ENCODE measurements around the gene RGS7. TPM values are rescaled to one million over a fixed set of nuclear protein-coding genes. Genes with fewer than 3 reads are reported as not detected.
"Not testable (repeated sequence)": the region's sequence is repeated elsewhere in the genome, so short reads cannot be mapped to it uniquely, and the experiment has no call there.

RGS7 gene
- total RNA-seq, 2 experiments from 2014 or later, result not detected

DNA sequence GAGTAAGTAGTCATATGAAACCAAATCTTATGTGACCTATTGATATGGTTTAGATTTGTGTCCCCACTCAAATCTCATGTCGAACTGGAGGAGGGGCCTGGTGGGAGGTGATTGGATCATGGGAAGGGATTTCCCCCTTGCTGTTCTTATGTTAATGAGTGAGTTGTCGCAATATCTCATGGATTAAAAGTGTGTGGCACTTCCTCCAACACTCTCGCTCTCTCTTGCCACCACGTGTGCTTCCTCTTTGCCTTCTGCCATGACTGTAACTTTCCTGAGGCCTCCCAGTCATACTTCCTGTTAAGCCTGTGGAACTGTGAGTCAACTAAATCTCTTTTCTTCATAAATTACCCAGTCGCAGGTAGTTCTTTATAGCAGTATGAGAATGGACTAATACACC lies 241.2 kb downstream of the RGS7 start:
- Mint-ChIP-seq H3K4me3 (no peak overlapping the region), H3K27ac (no peak overlapping the region), H3K36me3 (no peaks in the 10 kb centered on the region), H3K9me3 (ENCODE audit: low read depth) (peaks cover 2% of the 10 kb centered on the region), H3K4me1 (no peaks in the 10 kb centered on the region), H3K27me3 (no peaks in the 10 kb centered on the region)
- CTCF ChIA-PET, result no interaction called here
- DNase-seq (no peak), ATAC-seq (no peak)

DNA sequence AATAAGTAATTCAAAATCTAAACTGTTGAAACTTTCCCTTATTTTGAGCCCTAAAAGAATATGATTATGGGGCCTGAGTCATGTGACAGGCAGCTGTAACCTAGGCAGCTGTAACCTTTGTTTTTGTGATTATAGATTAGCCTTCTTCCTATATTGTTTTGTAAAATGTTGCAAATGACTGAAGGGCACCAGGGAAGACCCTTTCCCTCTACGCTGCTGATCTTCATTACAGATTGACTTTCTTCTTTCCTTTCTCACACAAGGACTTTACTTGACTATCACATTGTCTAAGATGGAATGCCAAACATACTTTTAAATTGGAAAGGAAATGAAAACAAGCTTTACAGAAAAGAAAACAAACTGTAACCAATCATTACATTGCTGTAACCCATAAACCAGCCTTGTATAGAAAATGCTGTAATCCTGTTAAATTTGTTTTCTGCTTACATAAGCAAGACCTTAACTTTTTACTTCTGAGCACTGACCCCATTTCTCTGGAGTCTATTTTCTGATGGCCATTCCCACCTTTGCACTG lies 242.2 kb downstream of the RGS7 start:
- CTCF ChIA-PET, result no interaction called here

DNA sequence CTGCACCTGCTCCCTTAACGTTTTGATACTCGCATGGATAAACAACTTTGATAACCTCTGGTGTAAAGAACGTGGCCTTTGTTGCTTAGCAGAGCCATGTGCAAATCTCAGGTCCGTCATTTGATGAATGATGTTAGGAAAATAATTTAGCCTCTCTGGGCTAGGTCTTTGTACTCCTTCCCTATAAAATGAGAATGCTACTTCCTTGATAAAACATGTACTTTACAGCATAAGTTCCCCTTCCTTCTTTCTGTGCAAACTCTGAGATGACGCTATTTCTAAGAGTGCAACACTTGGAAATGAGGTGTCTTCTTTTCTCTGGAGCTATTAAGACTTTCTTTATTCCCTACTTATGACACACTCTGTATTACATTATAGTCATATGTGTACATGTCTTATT lies 243.4 kb downstream of the RGS7 start:
- H3K27ac Mint-ChIP-seq, result no peak overlapping the region
- H3K9me3 Mint-ChIP-seq (ENCODE audit: low read depth), result peaks cover 4% of the 10 kb centered on the region
- DNase-seq (no peak), ATAC-seq (no peak)
- CTCF ChIA-PET, result no interaction called here
- no peaks in the 10 kb centered on the region for H3K27me3 Mint-ChIP-seq
- no peaks in the 10 kb centered on the region for H3K4me1 Mint-ChIP-seq
- H3K4me3 Mint-ChIP-seq, result no peak overlapping the region
- no peaks in the 10 kb centered on the region for H3K36me3 Mint-ChIP-seq

More for the DNA sequence above, 242.2 kb downstream of the RGS7 start:
- Mint-ChIP-seq H3K9me3 (ENCODE audit: low read depth) (peaks cover 2% of the 10 kb centered on the region), H3K36me3 (no peaks in the 10 kb centered on the region), H3K4me3 (no peak overlapping the region), H3K27me3 (no peaks in the 10 kb centered on the region), H3K27ac (no peak overlapping the region), H3K4me1 (no peaks in the 10 kb centered on the region)
- ATAC-seq (no peak), DNase-seq (no peak)

DNA sequence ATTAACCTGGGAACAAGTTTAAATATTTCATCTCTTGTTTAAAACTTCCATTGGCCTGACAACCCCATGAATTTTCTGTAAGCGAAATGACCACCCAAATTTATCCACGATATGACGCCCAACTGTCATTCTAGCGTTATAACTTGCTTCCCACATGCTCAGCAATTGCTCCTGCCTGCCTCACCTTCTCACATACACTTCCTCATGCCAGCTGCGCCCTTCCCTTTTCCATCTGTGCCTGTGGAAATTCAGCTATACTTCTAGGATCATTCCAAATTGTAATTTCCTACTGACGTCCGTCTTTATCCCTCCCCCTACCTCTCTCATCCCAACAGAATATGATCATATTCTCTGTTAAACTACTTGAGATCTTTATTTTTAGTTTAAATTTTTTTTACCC lies 248.0 kb downstream of the RGS7 start:
- Mint-ChIP-seq H3K4me3 (no peak overlapping the region), H3K4me1 (no peaks in the 10 kb centered on the region), H3K27ac (no peak overlapping the region), H3K9me3 (ENCODE audit: low read depth) (peaks cover 2% of the 10 kb centered on the region), H3K27me3 (no peaks in the 10 kb centered on the region), H3K36me3 (no peaks in the 10 kb centered on the region)
- ATAC-seq (no peak), DNase-seq (no peak)
- CTCF ChIA-PET, result no interaction called here

DNA sequence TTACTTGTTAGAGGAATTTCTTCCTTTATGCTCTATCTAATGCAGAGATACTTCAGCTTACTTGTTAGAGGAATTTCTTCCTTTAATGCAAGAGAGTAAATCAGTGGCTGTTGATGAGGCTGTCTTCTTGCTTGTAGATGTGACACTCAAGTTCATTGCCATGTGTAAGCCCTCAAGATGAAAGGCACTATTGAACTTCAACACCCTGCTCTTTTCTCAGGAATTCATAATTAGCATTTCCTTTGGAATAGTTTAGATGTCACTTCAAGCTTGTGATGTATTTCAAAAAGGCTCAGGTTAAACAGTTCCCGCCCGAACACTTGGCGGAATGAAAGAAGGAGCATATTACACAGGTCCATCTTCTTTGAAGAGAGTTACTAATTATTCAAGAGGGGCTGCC lies 251.9 kb downstream of the RGS7 start:
- no peak for ATAC-seq
- CTCF ChIA-PET, result no interaction called here

DNA sequence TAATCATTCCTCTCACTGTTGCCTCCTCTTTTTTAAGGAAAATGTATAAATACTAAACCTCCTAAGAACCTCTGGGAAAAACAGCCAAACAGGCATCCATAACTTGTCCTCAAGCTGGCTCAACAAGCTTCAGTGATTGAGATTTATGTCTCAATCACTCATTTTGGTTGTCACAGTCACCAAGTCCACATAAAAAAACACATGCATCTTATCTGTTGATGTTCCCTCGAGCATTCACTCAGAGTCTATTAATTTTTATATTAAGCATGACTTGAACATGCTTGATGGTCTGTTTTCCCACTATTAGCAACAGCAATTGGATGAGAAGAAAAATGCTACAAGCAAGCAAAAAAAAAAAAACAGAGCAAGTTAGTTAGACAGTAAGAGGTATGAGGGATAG lies 254.3 kb downstream of the RGS7 start:
- ATAC-seq (no peak), DNase-seq (no peak)
- H3K27ac Mint-ChIP-seq, result no peak overlapping the region

More for the DNA sequence above, 251.9 kb downstream of the RGS7 start:
- Mint-ChIP-seq H3K9me3 (ENCODE audit: low read depth) (peaks cover 2% of the 10 kb centered on the region), H3K4me3 (no peak overlapping the region), H3K27ac (no peak overlapping the region), H3K27me3 (no peaks in the 10 kb centered on the region), H3K36me3 (no peaks in the 10 kb centered on the region), H3K4me1 (no peaks in the 10 kb centered on the region)
- no peak for DNase-seq

DNA sequence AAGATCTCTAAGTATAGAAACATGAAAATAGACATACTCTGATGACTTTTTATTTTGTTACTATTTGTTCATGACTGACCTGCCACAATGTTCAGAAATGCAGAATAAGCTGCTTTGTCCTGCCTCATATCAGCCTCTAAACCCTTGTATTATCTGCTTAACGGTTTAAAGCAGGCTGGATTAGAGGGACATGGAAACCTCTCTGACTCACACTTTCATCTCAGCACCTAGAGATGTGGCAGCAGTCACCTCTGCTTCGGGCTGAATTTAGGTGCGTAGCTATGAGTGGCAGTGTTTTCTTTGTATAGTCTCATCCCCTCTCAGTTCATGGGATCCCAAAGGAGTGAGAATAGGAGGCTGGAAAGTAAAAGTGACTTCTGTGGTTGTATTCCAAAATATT lies 255.4 kb downstream of the RGS7 start:
- DNase-seq, result no peak
- no peak for ATAC-seq
- no peak overlapping the region for H3K27ac Mint-ChIP-seq
- no peaks in the 10 kb centered on the region for H3K4me1 Mint-ChIP-seq
- H3K27me3 Mint-ChIP-seq, result no peaks in the 10 kb centered on the region
- H3K4me3 Mint-ChIP-seq, result no peak overlapping the region
- no peaks in the 10 kb centered on the region for H3K36me3 Mint-ChIP-seq
- CTCF ChIA-PET, result no interaction called here
- H3K9me3 Mint-ChIP-seq (ENCODE audit: low read depth), result no peaks in the 10 kb centered on the region

More for the DNA sequence above, 254.3 kb downstream of the RGS7 start:
- Mint-ChIP-seq H3K36me3 (no peaks in the 10 kb centered on the region), H3K4me1 (no peaks in the 10 kb centered on the region), H3K9me3 (ENCODE audit: low read depth) (no peaks in the 10 kb centered on the region), H3K4me3 (no peak overlapping the region), H3K27me3 (no peaks in the 10 kb centered on the region)
- CTCF ChIA-PET, result no interaction called here

DNA sequence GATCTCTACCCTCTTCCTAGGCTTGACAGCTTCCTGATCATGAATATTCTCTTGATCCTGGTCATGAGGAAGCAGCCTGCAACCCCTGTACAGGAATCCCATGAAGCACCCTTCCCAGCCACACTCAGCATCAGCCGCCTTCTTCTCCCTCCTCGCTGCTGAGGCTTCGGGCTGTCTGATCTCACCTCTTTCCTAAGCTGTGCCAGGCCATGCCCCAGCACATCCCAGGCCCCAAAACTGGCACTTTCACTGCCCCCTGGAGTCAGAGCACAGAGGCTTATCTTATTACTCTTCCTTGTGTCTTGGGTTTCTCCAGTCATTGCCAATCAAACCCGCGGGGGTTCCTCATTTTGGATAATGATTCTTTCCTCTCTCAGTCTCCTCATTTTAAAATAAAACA lies 259.5 kb downstream of the RGS7 start:
- Mint-ChIP-seq H3K36me3 (no peaks in the 10 kb centered on the region), H3K27me3 (no peaks in the 10 kb centered on the region), H3K9me3 (ENCODE audit: low read depth) (peaks cover 4% of the 10 kb centered on the region), H3K4me3 (no peak overlapping the region), H3K4me1 (no peaks in the 10 kb centered on the region), H3K27ac (no peak overlapping the region)
- CTCF ChIA-PET, result no interaction called here
- ATAC-seq (no peak), DNase-seq (no peak)

DNA sequence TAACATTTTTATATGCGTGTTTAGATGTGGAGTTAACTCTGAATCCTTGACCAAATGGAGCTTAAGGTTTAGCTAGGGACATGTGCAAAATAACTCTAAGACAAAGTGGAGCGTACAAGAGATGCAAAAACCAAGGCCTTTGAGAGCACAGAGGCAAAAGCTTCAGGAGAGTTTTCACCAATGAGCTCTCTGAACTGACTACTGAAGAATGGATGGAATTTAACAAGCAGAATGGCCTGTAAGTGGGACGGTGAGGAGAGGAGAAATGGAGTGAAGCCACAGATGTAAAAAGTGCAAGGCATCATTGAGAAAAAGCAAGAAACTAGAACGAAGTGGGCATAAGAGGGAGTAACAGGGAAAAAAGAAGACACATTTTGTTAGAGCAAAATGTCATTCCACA lies 260.0 kb downstream of the RGS7 start:
- ATAC-seq (no peak), DNase-seq (no peak)
- CTCF ChIA-PET, result no interaction called here
- no peak overlapping the region for H3K27ac Mint-ChIP-seq
- no peaks in the 10 kb centered on the region for H3K36me3 Mint-ChIP-seq
- H3K27me3 Mint-ChIP-seq, result no peaks in the 10 kb centered on the region
- peaks cover 4% of the 10 kb centered on the region for H3K9me3 Mint-ChIP-seq (ENCODE audit: low read depth)
- no peaks in the 10 kb centered on the region for H3K4me1 Mint-ChIP-seq
- no peak overlapping the region for H3K4me3 Mint-ChIP-seq

DNA sequence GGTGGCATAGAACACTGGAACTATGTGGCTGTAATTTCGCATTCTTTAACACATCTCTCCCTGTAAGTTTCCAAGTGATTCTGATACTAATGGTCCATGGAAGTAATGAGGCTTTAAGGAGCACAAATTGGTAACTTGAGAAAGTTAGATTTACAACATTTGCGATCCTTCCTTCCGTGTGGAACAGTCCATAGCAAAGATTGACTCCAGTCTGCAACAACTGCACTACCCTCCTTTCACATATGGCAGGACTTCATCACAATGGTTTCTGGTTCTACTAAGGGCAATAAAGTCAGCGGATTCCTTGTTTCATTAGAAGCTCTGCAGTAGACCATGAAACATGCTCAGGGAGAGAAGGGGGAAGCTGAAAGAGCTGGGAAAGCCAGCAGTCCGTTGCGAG lies 261.2 kb downstream of the RGS7 start:
- ATAC-seq (no peak), DNase-seq (no peak)
- CTCF ChIA-PET, result no interaction called here
- peaks cover 4% of the 10 kb centered on the region for H3K9me3 Mint-ChIP-seq (ENCODE audit: low read depth)
- H3K27me3 Mint-ChIP-seq, result no peaks in the 10 kb centered on the region
- no peaks in the 10 kb centered on the region for H3K4me1 Mint-ChIP-seq
- no peak overlapping the region for H3K27ac Mint-ChIP-seq
- no peak overlapping the region for H3K4me3 Mint-ChIP-seq
- H3K36me3 Mint-ChIP-seq, result no peaks in the 10 kb centered on the region

DNA sequence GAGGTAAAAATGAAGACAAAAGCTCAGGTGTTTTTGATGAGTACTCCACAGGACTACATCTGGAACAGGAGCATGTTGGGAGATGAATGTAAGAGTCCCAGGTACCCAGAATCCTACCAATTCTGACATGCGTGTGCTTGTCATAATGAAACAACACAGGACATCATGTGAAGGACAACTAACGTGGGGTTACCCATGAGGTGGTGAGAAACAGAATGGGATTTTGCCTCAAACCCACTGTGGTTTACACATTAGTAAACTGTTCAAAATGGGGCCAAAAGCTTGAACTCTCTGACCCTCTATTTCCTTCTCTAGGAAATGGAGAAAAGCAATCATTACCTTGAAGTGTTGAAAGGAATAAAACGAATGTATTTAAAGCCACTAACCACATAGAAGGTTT lies 266.2 kb downstream of the RGS7 start:
- Mint-ChIP-seq H3K36me3 (no peaks in the 10 kb centered on the region), H3K4me3 (no peak overlapping the region), H3K4me1 (no peaks in the 10 kb centered on the region), H3K27me3 (no peaks in the 10 kb centered on the region), H3K9me3 (ENCODE audit: low read depth) (peaks cover 5% of the 10 kb centered on the region), H3K27ac (no peak overlapping the region)
- ATAC-seq (no peak), DNase-seq (no peak)
- CTCF ChIA-PET, result no interaction called here

DNA sequence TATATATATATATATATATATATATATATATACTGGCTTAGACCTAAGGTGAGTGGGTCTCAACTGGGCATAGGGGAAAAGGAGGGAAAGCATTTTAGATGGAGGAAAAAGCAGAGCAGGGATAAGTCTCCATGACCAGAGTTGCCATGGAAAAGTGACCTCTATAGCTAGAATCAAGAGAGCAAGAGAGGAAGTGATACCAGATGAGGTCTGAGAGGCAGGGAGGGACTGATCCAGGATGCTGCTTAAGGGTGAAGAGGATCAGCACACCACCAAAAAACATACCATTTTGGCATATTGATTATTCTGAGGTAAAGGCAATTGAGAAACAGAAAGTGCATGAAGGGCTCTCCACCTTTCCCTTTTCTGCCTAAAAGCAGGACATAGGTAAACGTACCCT lies 267.9 kb downstream of the RGS7 start:
- DNase-seq; H3K4me3 Mint-ChIP-seq; CTCF ChIA-PET; ATAC-seq; H3K27ac Mint-ChIP-seq; H3K4me1 Mint-ChIP-seq; H3K9me3 Mint-ChIP-seq (ENCODE audit: low read depth); H3K36me3 Mint-ChIP-seq; H3K27me3 Mint-ChIP-seq: not testable (repeated sequence)

DNA sequence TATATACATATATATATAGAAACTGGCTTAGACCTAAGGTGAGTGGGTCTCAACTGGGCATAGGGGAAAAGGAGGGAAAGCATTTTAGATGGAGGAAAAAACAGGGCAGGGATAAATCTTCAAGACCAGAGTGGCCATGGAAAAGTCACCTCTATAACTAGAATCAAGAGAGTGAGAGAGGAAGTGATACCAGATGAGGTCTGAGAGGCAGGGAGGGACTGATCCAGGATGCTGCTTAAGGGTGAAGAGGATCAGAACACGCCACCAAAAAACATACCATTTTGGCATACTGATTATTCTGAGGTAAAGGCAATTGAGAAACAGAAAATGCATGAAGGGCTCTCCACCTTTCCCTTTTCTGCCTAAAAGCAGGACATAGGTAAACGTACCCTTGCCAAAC lies 268.9 kb downstream of the RGS7 start:
- H3K4me1 Mint-ChIP-seq; H3K27ac Mint-ChIP-seq; H3K9me3 Mint-ChIP-seq (ENCODE audit: low read depth); DNase-seq; H3K27me3 Mint-ChIP-seq; CTCF ChIA-PET; ATAC-seq; H3K4me3 Mint-ChIP-seq; H3K36me3 Mint-ChIP-seq: not testable (repeated sequence)

DNA sequence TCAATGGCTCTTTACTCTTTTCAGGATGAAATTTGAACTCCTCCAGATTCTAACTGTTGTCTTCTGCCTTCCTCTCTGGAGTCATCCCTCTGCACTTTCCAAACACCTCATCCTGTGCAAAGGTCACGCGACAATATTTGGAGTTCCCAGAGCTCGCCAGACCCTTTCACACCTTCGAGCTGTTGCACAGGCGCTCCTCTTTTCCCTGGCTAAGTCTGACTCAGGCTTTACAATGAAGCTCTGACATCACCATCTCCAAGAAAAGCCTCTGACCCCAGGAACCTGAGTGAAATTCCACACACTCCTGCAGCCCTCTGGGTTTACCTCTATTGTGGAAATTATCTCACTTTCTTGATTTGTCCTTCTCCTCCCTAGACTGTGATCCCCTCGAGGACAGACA lies 270.3 kb downstream of the RGS7 start:
- DNase-seq, result no peak
- no peaks in the 10 kb centered on the region for H3K4me1 Mint-ChIP-seq
- no peak overlapping the region for H3K4me3 Mint-ChIP-seq
- CTCF ChIA-PET, result no interaction called here
- H3K9me3 Mint-ChIP-seq (ENCODE audit: low read depth), result peaks cover 6% of the 10 kb centered on the region
- H3K27me3 Mint-ChIP-seq, result no peaks in the 10 kb centered on the region
- H3K27ac Mint-ChIP-seq, result no peak overlapping the region
- no peaks in the 10 kb centered on the region for H3K36me3 Mint-ChIP-seq
- ATAC-seq, result no peak

DNA sequence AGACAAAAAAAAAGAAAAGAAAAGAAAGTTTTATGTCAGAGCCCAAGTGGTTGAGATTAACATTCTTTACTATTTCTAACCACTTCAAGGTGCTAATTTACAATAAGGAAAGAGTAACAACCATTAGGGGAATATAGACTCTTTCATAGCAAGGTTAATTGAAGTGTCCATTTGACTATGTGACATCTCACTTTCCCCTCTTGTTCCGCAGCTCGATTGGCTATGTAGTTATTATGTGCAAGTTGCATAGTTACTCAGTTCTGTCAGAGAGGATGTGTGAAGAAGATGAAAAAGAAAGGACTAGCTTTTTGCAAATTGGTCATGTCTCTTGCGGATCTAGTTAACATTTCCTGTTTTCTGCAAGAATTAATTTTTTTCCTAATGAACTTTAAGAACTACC lies 273.7 kb downstream of the RGS7 start:
- no peak for DNase-seq
- Mint-ChIP-seq H3K27ac (no peak overlapping the region), H3K27me3 (no peaks in the 10 kb centered on the region), H3K9me3 (ENCODE audit: low read depth) (peaks cover 2% of the 10 kb centered on the region), H3K4me3 (no peak overlapping the region), H3K36me3 (no peaks in the 10 kb centered on the region), H3K4me1 (no peaks in the 10 kb centered on the region)
- no peak for ATAC-seq
- CTCF ChIA-PET, result no interaction called here

Measured in activated CD8-positive, alpha-beta memory T cell treated with anti-CD3 and anti-CD28 coated beads, Interleukin-2, amount 10 ng/mL, durations not matched to agents 7 days and 5 days (primary cell).